SK-N-SH treated with all-trans-retinoic acid at 6 μM for 48 hours (cell line): ENCODE measurements around the gene CCDC102A.
"Not testable (repeated sequence)": the region's sequence is repeated elsewhere in the genome, so short reads cannot be mapped to it uniquely, and the experiment has no call there.

Experiments
- ATAC-seq: fragments of 200-7000 bp; cut with Tn5 transposase; 3 replicates; pipeline ENCODE4 v1.9.1; 2020; ENCODE audit warnings: mild to moderate bottlenecking, moderate library complexity
- ARNTL ChIP-seq: fragments of 450-650 bp; formaldehyde crosslinking; IDR thresholded peaks from 2 replicates; pipeline ENCODE4 v1.5.0; 2020; ENCODE audit warnings: low read depth, mild to moderate bottlenecking, moderate library complexity, borderline replicate concordance
- BACH2 ChIP-seq: fragments of 250-450 bp; sonication (Bioruptor Pico); IDR thresholded peaks from 2 replicates; pipeline ENCODE4 v1.9.0; 2021; ENCODE audit warnings: mild to moderate bottlenecking, borderline replicate concordance
- ESRRG ChIP-seq: fragments of 250-450 bp; sonication (Bioruptor Pico); IDR thresholded peaks from 2 replicates; pipeline ENCODE4 v1.6.1; 2021; ENCODE audit warnings: mild to moderate bottlenecking
- GLIS3 ChIP-seq: fragments of 250-450 bp; sonication (Bioruptor Pico); IDR thresholded peaks from 2 replicates; pipeline ENCODE4 v1.5.0; 2020; ENCODE audit warnings: mild to moderate bottlenecking, moderate library complexity
- ISL1 ChIP-seq: fragments of 250-450 bp; sonication (Bioruptor Pico); IDR thresholded peaks from 2 replicates; pipeline ENCODE4 v2.1.2; 2022; ENCODE audit warnings: mild to moderate bottlenecking, moderate library complexity
- PPARA ChIP-seq: fragments of 250-450 bp; sonication (Bioruptor Pico); IDR thresholded peaks from 2 replicates; pipeline ENCODE4 v1.5.0; 2020; ENCODE audit warnings: mild to moderate bottlenecking, borderline replicate concordance
- RARB ChIP-seq: fragments of 250-450 bp; sonication (Bioruptor Pico); IDR thresholded peaks from 2 replicates; pipeline ENCODE4 v1.8.0; 2021; ENCODE audit warnings: mild to moderate bottlenecking, moderate library complexity
- SNAI2 ChIP-seq: fragments of 250-450 bp; sonication (Bioruptor Pico); IDR thresholded peaks from 2 replicates; pipeline ENCODE4 v1.5.0; 2020; ENCODE audit warnings: mild to moderate bottlenecking, moderate library complexity
- TCF4 ChIP-seq: fragments of 250-450 bp; sonication (Bioruptor Pico); IDR thresholded peaks from 2 replicates; pipeline ENCODE4 v1.8.0; 2021; ENCODE audit warnings: mild to moderate bottlenecking, moderate library complexity, borderline replicate concordance
- TOX ChIP-seq: fragments of 250-450 bp; sonication (Bioruptor Pico); IDR thresholded peaks from 2 replicates; pipeline ENCODE4 v1.8.0; 2021; ENCODE audit warnings: mild to moderate bottlenecking, moderate library complexity, borderline replicate concordance
- ZC3H10 ChIP-seq: fragments of 250-450 bp; sonication (Bioruptor Pico); IDR thresholded peaks from 2 replicates; pipeline ENCODE4 v1.5.1; 2021; ENCODE audit warnings: mild to moderate bottlenecking, moderate library complexity
- ZFP3 ChIP-seq: fragments of 250-450 bp; sonication (Bioruptor Pico); IDR thresholded peaks from 2 replicates; pipeline ENCODE4 v1.5.0; 2020; ENCODE audit warnings: mild to moderate bottlenecking, moderate library complexity
- ZFP30 ChIP-seq: fragments of 450-650 bp; formaldehyde crosslinking; IDR thresholded peaks from 2 replicates; pipeline ENCODE4 v1.5.0; 2022; ENCODE audit warnings: mild to moderate bottlenecking, moderate library complexity
- ZNF565 ChIP-seq: fragments of 450-650 bp; formaldehyde crosslinking; conservative IDR thresholded peaks from 2 replicates; pipeline ENCODE4 v1.5.0; 2020; ENCODE audit warnings: low read depth, mild to moderate bottlenecking, moderate library complexity
- ZNF70 ChIP-seq: fragments of 450-650 bp; formaldehyde crosslinking; IDR thresholded peaks from 2 replicates; pipeline ENCODE4 v1.5.0; 2020; ENCODE audit warnings: mild to moderate bottlenecking, moderate library complexity
- ZNF8 ChIP-seq: fragments of 450-650 bp; formaldehyde crosslinking; IDR thresholded peaks from 2 replicates; pipeline ENCODE4 v1.5.0; 2020; ENCODE audit warnings: mild to moderate bottlenecking, moderate library complexity
- TF ChIP-seq, protein P1 (sequence below): fragments of 250-450 bp; sonication (Bioruptor Pico); IDR thresholded peaks from 2 replicates; pipeline ENCODE4 v1.8.0; 2020; ENCODE audit warnings: mild to moderate bottlenecking, moderate library complexity, borderline replicate concordance
- TF ChIP-seq, protein P2 (sequence below): fragments of 250-450 bp; sonication (Bioruptor Pico); IDR thresholded peaks from 2 replicates; pipeline ENCODE4 v1.8.0; 2021; ENCODE audit warnings: low read depth, mild to moderate bottlenecking, moderate library complexity, borderline replicate concordance
- TF ChIP-seq, protein P3 (sequence below): fragments of 250-450 bp; sonication (Bioruptor Pico); IDR thresholded peaks from 2 replicates; pipeline ENCODE4 v1.5.1; 2020; ENCODE audit warnings: low read depth, mild to moderate bottlenecking, moderate library complexity
- TF ChIP-seq, protein P4 (sequence below): fragments of 250-450 bp; sonication (Bioruptor Pico); IDR thresholded peaks from 2 replicates; pipeline ENCODE4 v1.5.1; 2021; ENCODE audit warnings: mild to moderate bottlenecking, moderate library complexity
- TF ChIP-seq, protein P5 (sequence below): fragments of 250-450 bp; sonication (Bioruptor Pico); IDR thresholded peaks from 2 replicates; pipeline ENCODE4 v1.5.0; 2020; ENCODE audit warnings: mild to moderate bottlenecking, moderate library complexity

Gene CCDC102A

DNA sequence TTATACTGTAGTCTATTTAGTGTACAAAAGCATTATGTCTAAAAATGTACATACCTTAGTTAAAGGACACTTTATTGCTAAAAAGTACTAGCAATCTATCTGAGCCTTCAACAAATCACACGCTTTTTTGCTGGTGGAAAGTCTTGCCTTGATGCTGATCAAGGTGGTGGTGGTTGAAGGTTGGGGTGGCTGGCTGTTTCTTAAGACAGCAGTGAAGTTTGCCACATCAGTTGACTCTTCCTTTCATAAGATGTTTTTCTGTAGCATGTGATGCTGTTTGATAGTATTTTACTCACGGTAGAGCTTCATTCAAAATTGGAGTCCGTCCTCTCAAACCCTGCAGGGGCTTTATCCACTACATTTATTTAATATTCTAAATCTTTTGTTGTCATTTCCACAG, 14.7 kb upstream of the CCDC102A start (continued):
- TF ChIP-seq, protein P1, sequence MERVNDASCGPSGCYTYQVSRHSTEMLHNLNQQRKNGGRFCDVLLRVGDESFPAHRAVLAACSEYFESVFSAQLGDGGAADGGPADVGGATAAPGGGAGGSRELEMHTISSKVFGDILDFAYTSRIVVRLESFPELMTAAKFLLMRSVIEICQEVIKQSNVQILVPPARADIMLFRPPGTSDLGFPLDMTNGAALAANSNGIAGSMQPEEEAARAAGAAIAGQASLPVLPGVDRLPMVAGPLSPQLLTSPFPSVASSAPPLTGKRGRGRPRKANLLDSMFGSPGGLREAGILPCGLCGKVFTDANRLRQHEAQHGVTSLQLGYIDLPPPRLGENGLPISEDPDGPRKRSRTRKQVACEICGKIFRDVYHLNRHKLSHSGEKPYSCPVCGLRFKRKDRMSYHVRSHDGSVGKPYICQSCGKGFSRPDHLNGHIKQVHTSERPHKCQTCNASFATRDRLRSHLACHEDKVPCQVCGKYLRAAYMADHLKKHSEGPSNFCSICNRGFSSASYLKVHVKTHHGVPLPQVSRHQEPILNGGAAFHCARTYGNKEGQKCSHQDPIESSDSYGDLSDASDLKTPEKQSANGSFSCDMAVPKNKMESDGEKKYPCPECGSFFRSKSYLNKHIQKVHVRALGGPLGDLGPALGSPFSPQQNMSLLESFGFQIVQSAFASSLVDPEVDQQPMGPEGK (CRISPR knock-in tag) = no peak
- no peak for TF ChIP-seq ZFP30
- TF ChIP-seq BACH2 = no peak
- TF ChIP-seq, protein P2, sequence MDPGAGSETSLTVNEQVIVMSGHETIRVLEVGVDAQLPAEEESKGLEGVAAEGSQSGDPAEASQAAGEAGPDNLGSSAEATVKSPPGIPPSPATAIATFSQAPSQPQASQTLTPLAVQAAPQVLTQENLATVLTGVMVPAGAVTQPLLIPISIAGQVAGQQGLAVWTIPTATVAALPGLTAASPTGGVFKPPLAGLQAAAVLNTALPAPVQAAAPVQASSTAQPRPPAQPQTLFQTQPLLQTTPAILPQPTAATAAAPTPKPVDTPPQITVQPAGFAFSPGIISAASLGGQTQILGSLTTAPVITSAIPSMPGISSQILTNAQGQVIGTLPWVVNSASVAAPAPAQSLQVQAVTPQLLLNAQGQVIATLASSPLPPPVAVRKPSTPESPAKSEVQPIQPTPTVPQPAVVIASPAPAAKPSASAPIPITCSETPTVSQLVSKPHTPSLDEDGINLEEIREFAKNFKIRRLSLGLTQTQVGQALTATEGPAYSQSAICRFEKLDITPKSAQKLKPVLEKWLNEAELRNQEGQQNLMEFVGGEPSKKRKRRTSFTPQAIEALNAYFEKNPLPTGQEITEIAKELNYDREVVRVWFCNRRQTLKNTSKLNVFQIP (CRISPR knock-in tag) = no peak
- TF ChIP-seq, all 23 proteins: peak for 0

DNA sequence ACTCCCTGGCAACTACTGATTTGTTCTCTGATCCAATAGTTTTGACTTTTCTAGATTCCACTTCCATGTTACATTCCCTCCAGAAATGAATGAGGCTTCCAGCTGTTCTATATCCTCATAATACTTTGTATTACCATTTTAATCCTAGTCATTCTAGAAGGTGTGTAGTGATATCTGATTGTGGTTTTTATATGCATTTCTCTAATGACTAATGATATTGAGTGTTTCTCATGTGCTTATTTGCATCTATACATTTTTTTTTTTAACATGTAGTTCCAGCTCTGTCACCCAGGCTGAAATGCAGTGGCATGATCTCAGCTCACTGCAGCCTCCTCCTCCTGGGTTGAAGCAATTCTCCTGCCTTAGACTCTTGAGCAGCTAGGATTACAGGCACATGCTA, 13.4 kb upstream of the CCDC102A start:
- TF ChIP-seq ZNF8 (no peak), SNAI2 (CRISPR knock-in tag) (no peak), TCF4 (no peak), ARNTL (no peak), ZNF565 (no peak), ZNF70 (CRISPR knock-in tag) (no peak), TOX (CRISPR knock-in tag) (no peak), ZFP30 (no peak), GLIS3 (no peak), ZFP3 (CRISPR knock-in tag) (no peak), ISL1 (no peak), RARB (no peak), ESRRG (CRISPR knock-in tag) (no peak), ZC3H10 (CRISPR knock-in tag) (no peak), PPARA (CRISPR knock-in tag) (no peak), BACH2 (no peak)
- TF ChIP-seq, protein P3, sequence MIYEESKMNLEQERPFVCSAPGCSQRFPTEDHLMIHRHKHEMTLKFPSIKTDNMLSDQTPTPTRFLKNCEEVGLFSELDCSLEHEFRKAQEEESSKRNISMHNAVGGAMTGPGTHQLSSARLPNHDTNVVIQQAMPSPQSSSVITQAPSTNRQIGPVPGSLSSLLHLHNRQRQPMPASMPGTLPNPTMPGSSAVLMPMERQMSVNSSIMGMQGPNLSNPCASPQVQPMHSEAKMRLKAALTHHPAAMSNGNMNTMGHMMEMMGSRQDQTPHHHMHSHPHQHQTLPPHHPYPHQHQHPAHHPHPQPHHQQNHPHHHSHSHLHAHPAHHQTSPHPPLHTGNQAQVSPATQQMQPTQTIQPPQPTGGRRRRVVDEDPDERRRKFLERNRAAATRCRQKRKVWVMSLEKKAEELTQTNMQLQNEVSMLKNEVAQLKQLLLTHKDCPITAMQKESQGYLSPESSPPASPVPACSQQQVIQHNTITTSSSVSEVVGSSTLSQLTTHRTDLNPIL (CRISPR knock-in tag) = no peak
- TF ChIP-seq, protein P4, sequence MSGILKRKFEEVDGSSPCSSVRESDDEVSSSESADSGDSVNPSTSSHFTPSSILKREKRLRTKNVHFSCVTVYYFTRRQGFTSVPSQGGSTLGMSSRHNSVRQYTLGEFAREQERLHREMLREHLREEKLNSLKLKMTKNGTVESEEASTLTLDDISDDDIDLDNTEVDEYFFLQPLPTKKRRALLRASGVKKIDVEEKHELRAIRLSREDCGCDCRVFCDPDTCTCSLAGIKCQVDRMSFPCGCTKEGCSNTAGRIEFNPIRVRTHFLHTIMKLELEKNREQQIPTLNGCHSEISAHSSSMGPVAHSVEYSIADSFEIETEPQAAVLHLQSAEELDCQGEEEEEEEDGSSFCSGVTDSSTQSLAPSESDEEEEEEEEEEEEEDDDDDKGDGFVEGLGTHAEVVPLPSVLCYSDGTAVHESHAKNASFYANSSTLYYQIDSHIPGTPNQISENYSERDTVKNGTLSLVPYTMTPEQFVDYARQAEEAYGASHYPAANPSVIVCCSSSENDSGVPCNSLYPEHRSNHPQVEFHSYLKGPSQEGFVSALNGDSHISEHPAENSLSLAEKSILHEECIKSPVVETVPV (CRISPR knock-in tag) = no peak
- TF ChIP-seq, protein P5, sequence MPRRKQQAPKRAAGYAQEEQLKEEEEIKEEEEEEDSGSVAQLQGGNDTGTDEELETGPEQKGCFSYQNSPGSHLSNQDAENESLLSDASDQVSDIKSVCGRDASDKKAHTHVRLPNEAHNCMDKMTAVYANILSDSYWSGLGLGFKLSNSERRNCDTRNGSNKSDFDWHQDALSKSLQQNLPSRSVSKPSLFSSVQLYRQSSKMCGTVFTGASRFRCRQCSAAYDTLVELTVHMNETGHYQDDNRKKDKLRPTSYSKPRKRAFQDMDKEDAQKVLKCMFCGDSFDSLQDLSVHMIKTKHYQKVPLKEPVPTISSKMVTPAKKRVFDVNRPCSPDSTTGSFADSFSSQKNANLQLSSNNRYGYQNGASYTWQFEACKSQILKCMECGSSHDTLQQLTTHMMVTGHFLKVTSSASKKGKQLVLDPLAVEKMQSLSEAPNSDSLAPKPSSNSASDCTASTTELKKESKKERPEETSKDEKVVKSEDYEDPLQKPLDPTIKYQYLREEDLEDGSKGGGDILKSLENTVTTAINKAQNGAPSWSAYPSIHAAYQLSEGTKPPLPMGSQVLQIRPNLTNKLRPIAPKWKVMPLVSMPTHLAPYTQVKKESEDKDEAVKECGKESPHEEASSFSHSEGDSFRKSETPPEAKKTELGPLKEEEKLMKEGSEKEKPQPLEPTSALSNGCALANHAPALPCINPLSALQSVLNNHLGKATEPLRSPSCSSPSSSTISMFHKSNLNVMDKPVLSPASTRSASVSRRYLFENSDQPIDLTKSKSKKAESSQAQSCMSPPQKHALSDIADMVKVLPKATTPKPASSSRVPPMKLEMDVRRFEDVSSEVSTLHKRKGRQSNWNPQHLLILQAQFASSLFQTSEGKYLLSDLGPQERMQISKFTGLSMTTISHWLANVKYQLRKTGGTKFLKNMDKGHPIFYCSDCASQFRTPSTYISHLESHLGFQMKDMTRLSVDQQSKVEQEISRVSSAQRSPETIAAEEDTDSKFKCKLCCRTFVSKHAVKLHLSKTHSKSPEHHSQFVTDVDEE (CRISPR knock-in tag) = no peak
- TF ChIP-seq, protein P1 (CRISPR knock-in tag) = no peak
- no peak for ATAC-seq

DNA sequence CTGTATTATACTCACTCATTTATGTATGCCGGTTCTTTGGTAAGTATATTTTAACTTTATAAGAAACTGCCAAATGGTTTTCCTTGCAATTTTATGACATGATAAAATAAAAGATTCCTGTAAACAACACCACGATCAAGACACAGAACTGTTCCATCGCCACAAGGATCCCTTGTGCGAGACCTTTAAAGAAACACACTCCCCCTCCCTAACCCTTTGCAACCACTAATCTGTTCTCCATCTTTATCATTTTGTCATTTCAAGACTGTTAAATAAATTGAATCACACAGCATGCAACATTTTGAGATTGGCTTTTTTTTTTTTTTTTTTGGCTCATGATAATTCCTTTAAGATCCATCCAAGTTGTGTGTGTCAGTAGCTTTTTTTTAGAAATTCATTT, 12.0 kb upstream of the CCDC102A start:
- ATAC-seq = no peak

DNA sequence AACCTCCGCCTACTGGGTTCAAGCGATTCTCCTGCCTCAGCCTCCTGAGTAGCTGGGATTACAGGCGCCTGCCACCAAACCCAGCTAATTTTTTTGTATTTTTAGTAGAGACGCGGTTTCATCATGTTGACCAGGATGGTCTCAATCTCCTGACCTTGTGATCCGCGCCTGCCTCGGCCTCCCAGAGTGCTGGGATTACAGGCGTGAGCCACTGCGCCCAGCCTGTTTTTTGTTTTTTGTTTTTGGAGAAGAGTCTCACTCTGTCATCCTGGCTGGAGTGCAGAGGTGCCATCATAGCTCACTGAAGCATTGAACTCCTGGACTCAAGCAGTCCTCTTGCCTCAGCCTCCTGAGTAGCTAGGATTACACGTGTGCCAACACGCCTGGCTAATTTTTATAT, 11.2 kb upstream of the CCDC102A start:
- not testable (repeated sequence) for ATAC-seq

More for the DNA sequence above, 12.0 kb upstream of the CCDC102A start:
- TF ChIP-seq ZNF565 = no peak
- no peak for TF ChIP-seq TCF4
- no peak for TF ChIP-seq ZC3H10 (CRISPR knock-in tag)
- no peak for TF ChIP-seq ISL1
